ENCODE measurements around the gene METTL16.

GRCh38 chr17:2402544-2402943 is 109.1 kb downstream of the METTL16 start:
- TF ChIP-seq SIN3A (conservative IDR thresholded peaks at IDR 0.05 in 1 of 2, IDR thresholded peaks at IDR 0.05 in 1 of 2; ENCODE audit: low read depth in 1 of 2, low read length in 2 of 2) (no peak), KDM5A (IDR thresholded peaks at IDR 0.05; ENCODE audit: low read length) (no peak), SP4 (IDR thresholded peaks at IDR 0.05; ENCODE audit: low read length) (no peak), SUZ12 (IDR thresholded peaks at IDR 0.05; ENCODE audit: low read length) (no peak), CEBPB (IDR thresholded peaks at IDR 0.05; ENCODE audit: low read depth, low read length) (no peak), RFX5 (IDR thresholded peaks at IDR 0.05; ENCODE audit: borderline replicate concordance, low read depth, low read length) (no peak), EZH2 (IDR thresholded peaks at IDR 0.05; ENCODE audit: low read depth, low read length, severe bottlenecking) (no peak), NRF1 (IDR thresholded peaks at IDR 0.05; ENCODE audit: low read depth, low read length) (no peak)
